H9 (cell line): Measurements from ENCODE around the gene AMER2. TPM values are rescaled to one million over a fixed set of nuclear protein-coding genes. Genes with fewer than 3 reads are reported as not detected.

Source experiments
- DNase-seq: peaks from one replicate; pipeline ENCODE4 v3.0.0-alpha.2; 2017
- H2AFZ ChIP-seq: one replicate; pipeline ENCODE4 v1.6.1; 2013; ENCODE audit warnings: mild to moderate bottlenecking, low read length, control low read depth, moderate library complexity
- H2AK5ac ChIP-seq: 2 replicates; pipeline ENCODE4 v1.6.1; 2013; ENCODE audit warnings: low read length, control low read depth, mixed read lengths; ENCODE audit not compliant: insufficient read length
- H2BK120ac ChIP-seq: one replicate; pipeline ENCODE4 v1.6.1; 2013; ENCODE audit warnings: low read depth, mild to moderate bottlenecking, low read length, control low read depth, inconsistent platforms; ENCODE audit not compliant: poor library complexity, severe bottlenecking
- H2BK12ac ChIP-seq: 2 replicates; pipeline ENCODE4 v1.6.1; 2013; ENCODE audit warnings: low read length, control low read depth, mixed read lengths, low read depth; ENCODE audit not compliant: insufficient read length
- H2BK15ac ChIP-seq: 2 replicates; pipeline ENCODE4 v1.6.1; 2013; ENCODE audit warnings: low read depth, low read length, control low read depth
- H2BK20ac ChIP-seq: one replicate; pipeline ENCODE4 v1.6.1; 2013; ENCODE audit warnings: low read depth, mild to moderate bottlenecking, low read length, control low read depth, inconsistent platforms; ENCODE audit not compliant: poor library complexity, severe bottlenecking
- H2BK5ac ChIP-seq: 2 replicates; pipeline ENCODE4 v1.6.1; 2013; ENCODE audit warnings: low read length, control low read depth, mixed read lengths; ENCODE audit not compliant: insufficient read length
- H3K14ac ChIP-seq: 2 replicates; pipeline ENCODE4 v1.6.1; 2013; ENCODE audit warnings: low read length, control low read depth; ENCODE audit not compliant: insufficient read depth
- H3K18ac ChIP-seq: 2 replicates; pipeline ENCODE4 v1.6.1; 2013; ENCODE audit warnings: low read depth, mild to moderate bottlenecking, mixed read lengths, low read length, control low read depth; ENCODE audit not compliant: insufficient read length
- H3K23ac ChIP-seq: 2 replicates; pipeline ENCODE4 v1.6.1; 2013; ENCODE audit warnings: low read length, control low read depth, mixed read lengths, low read depth; ENCODE audit not compliant: insufficient read length
- H3K23me2 ChIP-seq: 2 replicates; pipeline ENCODE4 v1.6.1; 2013; ENCODE audit warnings: low read depth, mild to moderate bottlenecking, mixed read lengths, low read length, control low read depth; ENCODE audit not compliant: insufficient read length, poor library complexity, severe bottlenecking
- H3K27ac ChIP-seq: 2 replicates; pipeline ENCODE4 v1.5.1; 2013; ENCODE audit warnings: low read length, control low read depth, mixed read lengths, low read depth; ENCODE audit not compliant: insufficient read length
- H3K27me3 ChIP-seq: 2 replicates; pipeline ENCODE4 v1.6.1; 2013; ENCODE audit warnings: low read length, control low read depth, inconsistent platforms; ENCODE audit not compliant: insufficient read depth
- H3K4ac ChIP-seq: 2 replicates; pipeline ENCODE4 v1.6.1; 2013; ENCODE audit warnings: low read depth, mild to moderate bottlenecking, control low read depth, inconsistent platforms, low read length, moderate library complexity
- H3K4me1 ChIP-seq: 2 replicates; pipeline ENCODE4 v1.6.1; 2013; ENCODE audit warnings: low read length, control low read depth, inconsistent platforms; ENCODE audit not compliant: insufficient read depth
- H3K4me2 ChIP-seq: 2 replicates; pipeline ENCODE4 v1.6.1; 2013; ENCODE audit warnings: low read length, control low read depth, mixed read lengths; ENCODE audit not compliant: insufficient read length, insufficient read depth
- H3K56ac ChIP-seq: 2 replicates; pipeline ENCODE4 v1.6.1; 2013; ENCODE audit warnings: low read depth, mild to moderate bottlenecking, mixed read lengths, low read length, control low read depth; ENCODE audit not compliant: insufficient read length
- H3K79me1 ChIP-seq: 2 replicates; pipeline ENCODE4 v1.6.1; 2013; ENCODE audit warnings: low read depth, mild to moderate bottlenecking, moderate library complexity, low read length, control low read depth, inconsistent platforms; ENCODE audit not compliant: insufficient read depth, poor library complexity, severe bottlenecking
- H3K79me2 ChIP-seq: 2 replicates; pipeline ENCODE4 v1.6.1; 2013; ENCODE audit warnings: low read length, control low read depth, inconsistent platforms; ENCODE audit not compliant: insufficient read depth
- H3K9ac ChIP-seq: 2 replicates; pipeline ENCODE4 v1.6.1; 2013; ENCODE audit warnings: low read length, control low read depth, mixed read lengths; ENCODE audit not compliant: insufficient read length; ENCODE audit errors: extremely low read depth
- H3K9me3 ChIP-seq: one replicate; pipeline ENCODE4 v1.6.1; 2013; ENCODE audit warnings: low read depth, low read length, inconsistent platforms; ENCODE audit not compliant: control insufficient read depth
- H3T11ph ChIP-seq: one replicate; pipeline ENCODE4 v1.6.1; 2013; ENCODE audit warnings: mild to moderate bottlenecking, low read length, control low read depth, inconsistent platforms
- H4K20me1 ChIP-seq: one replicate; pipeline ENCODE4 v1.6.1; 2013; ENCODE audit not compliant: control insufficient read depth, insufficient read length, insufficient read depth
- H4K5ac ChIP-seq: 2 replicates; pipeline ENCODE4 v1.6.1; 2013; ENCODE audit warnings: low read depth, mild to moderate bottlenecking, mixed read lengths, low read length, control low read depth; ENCODE audit not compliant: insufficient read length
- H4K8ac ChIP-seq: replicated peaks from 2 replicates; pipeline ENCODE4 v1.6.1; 2013; ENCODE audit warnings: low read length, control low read depth, mixed read lengths, low read depth; ENCODE audit not compliant: insufficient read length
- H4K91ac ChIP-seq: 2 replicates; pipeline ENCODE4 v1.6.1; 2013; ENCODE audit warnings: low read depth, mild to moderate bottlenecking, moderate library complexity, mixed read lengths, low read length, control low read depth; ENCODE audit not compliant: insufficient read length
- H3K27ac Mint-ChIP-seq, 3 experiments: 2 replicates in 2 of 3; 3 replicates in 1 of 3; pipeline ENCODE4 v1.8.0; 2020 to 2021; ENCODE audit warnings: mixed read lengths in 3 of 3, mild to moderate bottlenecking in 1 of 3, moderate library complexity in 1 of 3
- H3K27me3 Mint-ChIP-seq: 2 replicates; pipeline ENCODE4 v1.8.0; 2021; ENCODE audit warnings: low read depth, mild to moderate bottlenecking, moderate library complexity, mixed read lengths
- H3K36me3 Mint-ChIP-seq, 3 experiments: 2 replicates in 2 of 3; 3 replicates in 1 of 3; pipeline ENCODE4 v1.8.0; 2020 to 2021; ENCODE audit warnings: low read depth in 3 of 3, mixed read lengths in 3 of 3; ENCODE audit not compliant: insufficient read depth in 1 of 3
- H3K4me1 Mint-ChIP-seq, 2 experiments: 2 replicates each; pipeline ENCODE4 v1.8.0; 2020; ENCODE audit warnings: mixed read lengths in 2 of 2
- H3K4me3 Mint-ChIP-seq, 2 experiments: 2 replicates in 1 of 2; 3 replicates in 1 of 2; pipeline ENCODE4 v1.8.0; 2020 to 2021; ENCODE audit warnings: mild to moderate bottlenecking in 2 of 2, mixed read lengths in 2 of 2, moderate library complexity in 1 of 2
- H3K9me3 Mint-ChIP-seq, 2 experiments: 2 replicates in 1 of 2; 3 replicates in 1 of 2; pipeline ENCODE4 v1.8.0; 2020; ENCODE audit warnings: mild to moderate bottlenecking in 2 of 2, mixed read lengths in 2 of 2, moderate library complexity in 1 of 2
- CTCF ChIP-seq: fragments of 200-600 bp; sonication (generic); conservative IDR thresholded peaks from 3 replicates; pipeline ENCODE4 v1.8.0; 2021; ENCODE audit warnings: antibody characterized with exemption, mild to moderate bottlenecking
- WGBS: extraction: QIAGEN DNeasy Blood & Tissue Kit; methylation state at CpG from one replicate; pipeline ENCODE4 v1.1.7; 2013; ENCODE audit warnings: missing lambda C conversion rate, low lambda C conversion rate, mixed read lengths; ENCODE audit not compliant: insufficient read length; ENCODE audit errors: extremely low coverage; 5-methylcytosine and 5-hydroxymethylcytosine counted together
- total RNA-seq: library from RNA; stranded (reverse); gene quantifications from 2 replicates; pipeline ENCODE4 v1.2.1, GENCODE V29; 2021

AMER2 gene
- total RNA-seq, 1 experiment from 2014 or later: 0.02 TPM

- no CpG with 5 or more reads among the region's 5 CpGs for WGBS
- H2AFZ ChIP-seq: no peak overlapping the region
Measured at GRCh38 chr13:25190256-25190655, 18.2 kb upstream of the AMER2 start.

More at GRCh38 chr13:25190256-25190655, 18.2 kb upstream of the AMER2 start:
- no peak overlapping the region for H3K14ac ChIP-seq
- no peaks in the 10 kb centered on the region for H3K23me2 ChIP-seq
- Mint-ChIP-seq H3K4me1 (no peaks in the 10 kb centered on the region), H3K27ac (no peak overlapping the region), H3K4me3 (no peak overlapping the region), H3K9me3 (peaks cover 3 to 4% of the 10 kb centered on the region in 2 experiments; a peak in 3 of 5 replicates), H3K27me3 (peaks cover 15% of the 10 kb centered on the region), H3K36me3 (no peaks in the 10 kb centered on the region)
- H2BK120ac ChIP-seq: no peak overlapping the region
- H3K4ac ChIP-seq: no peak overlapping the region
- H3K79me1 ChIP-seq: no peaks in the 10 kb centered on the region
- H2AK5ac ChIP-seq: no peak overlapping the region
- H3K27ac ChIP-seq: no peak overlapping the region
- H4K20me1 ChIP-seq: no peaks in the 10 kb centered on the region
- H3T11ph ChIP-seq: no peak overlapping the region
- H3K27me3 ChIP-seq: no peaks in the 10 kb centered on the region
- no peak overlapping the region for H3K9ac ChIP-seq
- H3K4me2 ChIP-seq: no peak overlapping the region
- H3K18ac ChIP-seq: no peak overlapping the region
- H2BK5ac ChIP-seq: no peak overlapping the region
- no peak overlapping the region for H3K23ac ChIP-seq
- H2BK12ac ChIP-seq: no peak overlapping the region
- H4K91ac ChIP-seq: no peak overlapping the region
- H2BK15ac ChIP-seq: no peak overlapping the region
- TF ChIP-seq CTCF: no peak
- no peak overlapping the region for H4K8ac ChIP-seq
- no peaks in the 10 kb centered on the region for H3K79me2 ChIP-seq
- H3K4me1 ChIP-seq: no peaks in the 10 kb centered on the region
- H4K5ac ChIP-seq: no peak overlapping the region
- no peak overlapping the region for H2BK20ac ChIP-seq
- DNase-seq: no peak
- no peaks in the 10 kb centered on the region for H3K9me3 ChIP-seq
- H3K56ac ChIP-seq: no peak overlapping the region
